Measurements from ENCODE around the gene ZNFX1.

DNA sequence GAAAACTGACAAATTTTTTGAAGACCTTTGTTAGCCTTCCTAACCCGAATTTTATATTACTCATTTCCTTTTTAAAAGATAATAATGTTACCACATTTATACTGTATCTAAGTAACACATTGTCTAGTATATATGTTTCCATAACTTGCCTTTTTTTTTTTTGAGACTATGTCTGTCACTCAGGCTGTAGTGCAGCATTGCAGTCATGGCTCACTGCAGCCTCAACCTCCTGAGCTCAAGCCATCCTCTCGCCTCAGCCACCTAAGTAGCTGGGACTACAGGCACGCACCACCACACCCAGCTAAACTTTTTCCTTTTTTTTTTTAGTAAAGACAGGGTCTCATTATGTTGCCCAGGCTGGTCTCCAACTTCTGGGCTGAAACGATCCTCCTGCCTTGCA, 18.6 kb downstream of the ZNFX1 start:
- TF ChIP-seq, protein P1, sequence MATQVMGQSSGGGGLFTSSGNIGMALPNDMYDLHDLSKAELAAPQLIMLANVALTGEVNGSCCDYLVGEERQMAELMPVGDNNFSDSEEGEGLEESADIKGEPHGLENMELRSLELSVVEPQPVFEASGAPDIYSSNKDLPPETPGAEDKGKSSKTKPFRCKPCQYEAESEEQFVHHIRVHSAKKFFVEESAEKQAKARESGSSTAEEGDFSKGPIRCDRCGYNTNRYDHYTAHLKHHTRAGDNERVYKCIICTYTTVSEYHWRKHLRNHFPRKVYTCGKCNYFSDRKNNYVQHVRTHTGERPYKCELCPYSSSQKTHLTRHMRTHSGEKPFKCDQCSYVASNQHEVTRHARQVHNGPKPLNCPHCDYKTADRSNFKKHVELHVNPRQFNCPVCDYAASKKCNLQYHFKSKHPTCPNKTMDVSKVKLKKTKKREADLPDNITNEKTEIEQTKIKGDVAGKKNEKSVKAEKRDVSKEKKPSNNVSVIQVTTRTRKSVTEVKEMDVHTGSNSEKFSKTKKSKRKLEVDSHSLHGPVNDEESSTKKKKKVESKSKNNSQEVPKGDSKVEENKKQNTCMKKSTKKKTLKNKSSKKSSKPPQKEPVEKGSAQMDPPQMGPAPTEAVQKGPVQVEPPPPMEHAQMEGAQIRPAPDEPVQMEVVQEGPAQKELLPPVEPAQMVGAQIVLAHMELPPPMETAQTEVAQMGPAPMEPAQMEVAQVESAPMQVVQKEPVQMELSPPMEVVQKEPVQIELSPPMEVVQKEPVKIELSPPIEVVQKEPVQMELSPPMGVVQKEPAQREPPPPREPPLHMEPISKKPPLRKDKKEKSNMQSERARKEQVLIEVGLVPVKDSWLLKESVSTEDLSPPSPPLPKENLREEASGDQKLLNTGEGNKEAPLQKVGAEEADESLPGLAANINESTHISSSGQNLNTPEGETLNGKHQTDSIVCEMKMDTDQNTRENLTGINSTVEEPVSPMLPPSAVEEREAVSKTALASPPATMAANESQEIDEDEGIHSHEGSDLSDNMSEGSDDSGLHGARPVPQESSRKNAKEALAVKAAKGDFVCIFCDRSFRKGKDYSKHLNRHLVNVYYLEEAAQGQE (IDR thresholded peaks at IDR 0.05; ENCODE audit: insufficient replicate concordance, low read depth), result no peak
- TF ChIP-seq, protein P2, sequence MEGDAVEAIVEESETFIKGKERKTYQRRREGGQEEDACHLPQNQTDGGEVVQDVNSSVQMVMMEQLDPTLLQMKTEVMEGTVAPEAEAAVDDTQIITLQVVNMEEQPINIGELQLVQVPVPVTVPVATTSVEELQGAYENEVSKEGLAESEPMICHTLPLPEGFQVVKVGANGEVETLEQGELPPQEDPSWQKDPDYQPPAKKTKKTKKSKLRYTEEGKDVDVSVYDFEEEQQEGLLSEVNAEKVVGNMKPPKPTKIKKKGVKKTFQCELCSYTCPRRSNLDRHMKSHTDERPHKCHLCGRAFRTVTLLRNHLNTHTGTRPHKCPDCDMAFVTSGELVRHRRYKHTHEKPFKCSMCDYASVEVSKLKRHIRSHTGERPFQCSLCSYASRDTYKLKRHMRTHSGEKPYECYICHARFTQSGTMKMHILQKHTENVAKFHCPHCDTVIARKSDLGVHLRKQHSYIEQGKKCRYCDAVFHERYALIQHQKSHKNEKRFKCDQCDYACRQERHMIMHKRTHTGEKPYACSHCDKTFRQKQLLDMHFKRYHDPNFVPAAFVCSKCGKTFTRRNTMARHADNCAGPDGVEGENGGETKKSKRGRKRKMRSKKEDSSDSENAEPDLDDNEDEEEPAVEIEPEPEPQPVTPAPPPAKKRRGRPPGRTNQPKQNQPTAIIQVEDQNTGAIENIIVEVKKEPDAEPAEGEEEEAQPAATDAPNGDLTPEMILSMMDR (IDR thresholded peaks at IDR 0.05; ENCODE audit: insufficient read depth, low read length), result no peak
